HG03521 (cell line): ENCODE results near the gene DRD1.

Experiments used
- ATAC-seq: cut with Tn5 transposase; IDR thresholded peaks from one replicate; pipeline ENCODE4 v1.9.1; 2021; ENCODE audit warnings: mild to moderate bottlenecking, moderate library complexity; ENCODE audit not compliant: unreplicated experiment

The DRD1 gene

DNA sequence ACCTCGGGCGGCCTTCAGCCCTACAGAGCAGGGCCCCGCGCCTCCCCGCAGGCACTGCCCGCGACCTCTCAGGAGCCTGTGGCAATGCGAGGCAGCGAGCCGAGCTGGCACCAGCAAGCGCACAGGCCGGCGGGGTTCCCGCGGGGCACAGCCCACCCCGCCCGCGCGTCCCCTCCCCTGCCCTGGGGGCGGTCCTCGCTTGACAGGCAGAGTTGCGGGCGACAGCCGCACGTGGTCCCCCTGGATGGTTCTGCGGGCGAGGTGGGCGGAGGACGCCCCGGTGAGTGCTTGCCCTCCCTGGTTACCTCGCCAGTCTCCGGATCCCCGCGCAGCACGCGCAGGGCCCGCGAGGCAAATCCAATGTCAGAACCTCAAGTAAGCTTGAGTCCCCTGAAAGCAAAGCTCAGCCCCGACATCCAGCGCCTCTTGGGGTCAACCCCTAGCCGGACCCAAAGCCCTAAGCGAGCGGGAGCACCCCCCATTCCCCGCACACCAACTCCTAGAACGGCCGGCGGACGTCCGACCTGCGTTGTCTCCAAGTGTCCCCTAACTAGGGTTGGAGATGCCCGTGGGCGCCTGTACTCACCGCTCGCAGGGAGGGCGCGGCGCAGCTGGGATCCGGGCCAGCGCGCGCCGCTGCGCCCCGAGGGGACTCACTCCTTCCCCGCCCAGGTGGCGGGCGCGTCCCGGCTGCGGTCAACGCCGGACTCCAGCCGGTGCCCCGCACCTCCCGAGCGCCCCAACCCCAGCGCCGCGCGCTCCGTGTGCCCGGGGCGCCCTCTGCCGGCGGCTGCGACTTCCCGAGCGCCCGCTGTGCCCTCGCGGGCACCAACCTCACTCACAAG, at the start of gene DRD1:
Gene DRD1 (minus strand): TSS at position 123 of the 845 bp plus-strand sequence. CDS start 1,083 bp downstream, outside the sequence.
- ATAC-seq: peak; percentile 56

GRCh38 chr5:175493726-175494125, 49.7 kb upstream of the DRD1 start:
- ATAC-seq: no peak

DNA sequence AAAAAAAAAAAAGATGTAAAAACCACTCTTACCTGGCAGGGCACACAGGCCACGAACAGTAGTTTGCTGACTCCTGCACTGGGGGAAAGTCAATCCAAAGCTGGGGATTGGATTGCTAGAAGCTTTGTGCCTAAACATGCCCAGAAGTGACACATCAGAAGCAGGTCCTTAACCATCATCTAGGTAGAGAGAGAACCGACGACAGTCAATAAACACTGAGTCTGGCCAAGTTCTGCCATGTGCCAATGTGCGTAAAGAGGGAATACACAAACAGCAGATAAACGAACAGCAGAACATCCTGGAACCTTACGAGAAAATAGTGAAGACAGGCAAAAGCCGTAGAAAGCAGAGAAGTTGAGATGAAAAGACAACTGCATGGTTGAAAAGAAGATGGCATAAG, 49.3 kb upstream of the DRD1 start:
- ATAC-seq: no peak

- no peak for ATAC-seq
These were observed 47.2 kb upstream of the DRD1 start for GRCh38 chr5:175491223-175491622.

GRCh38 chr5:175489693-175490443, 45.9 kb upstream of the DRD1 start:
- ATAC-seq: no peak

GRCh38 chr5:175487514-175488222, 43.7 kb upstream of the DRD1 start:
- no peak for ATAC-seq

GRCh38 chr5:175485631-175486030, 41.6 kb upstream of the DRD1 start:
- ATAC-seq: no peak

- no peak for ATAC-seq
These were observed 40.8 kb upstream of the DRD1 start for GRCh38 chr5:175484829-175485228.

- no peak for ATAC-seq
These were observed 40.3 kb upstream of the DRD1 start for GRCh38 chr5:175484322-175484721.

GRCh38 chr5:175483337-175483736, 39.4 kb upstream of the DRD1 start:
- ATAC-seq: no peak

DNA sequence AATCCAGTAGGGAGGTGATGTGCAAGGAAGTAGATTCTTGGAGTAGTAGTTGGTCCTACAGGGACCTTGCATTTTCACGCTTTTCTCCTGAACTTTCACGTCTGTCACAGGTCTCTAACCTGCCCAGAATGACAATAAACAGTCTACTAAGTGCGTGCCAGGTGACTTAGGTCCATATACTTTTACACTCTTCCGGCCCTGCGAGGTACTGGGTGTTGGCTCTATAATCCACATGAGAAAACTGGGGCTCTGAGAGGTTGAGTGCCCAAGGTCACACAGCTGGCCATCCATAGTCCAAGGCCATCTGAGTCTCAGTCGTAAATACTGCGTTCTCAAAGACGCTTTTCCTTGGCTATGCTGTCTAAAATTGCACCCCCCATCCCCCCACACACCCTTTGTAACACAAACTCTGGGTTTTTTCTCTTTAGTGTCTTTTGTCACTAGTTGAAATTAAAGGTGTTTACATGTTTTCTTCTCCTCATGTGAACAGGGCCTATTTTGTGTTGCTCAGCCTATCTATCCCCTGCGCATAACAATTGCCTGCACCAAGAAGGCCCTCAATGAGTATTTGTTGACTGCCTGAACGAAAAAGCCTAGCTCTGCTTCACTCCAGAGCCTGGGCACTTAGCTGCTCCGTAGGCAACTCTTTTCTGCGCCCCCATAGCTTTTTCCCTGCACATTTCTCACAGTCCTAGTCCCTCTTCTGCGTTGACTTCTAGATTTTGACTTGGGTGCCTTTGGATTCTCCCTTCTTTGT, 35.3 kb upstream of the DRD1 start:
- ATAC-seq: peak; percentile 7

- ATAC-seq: peak; percentile 91
These were observed 34.6 kb upstream of the DRD1 start, which contains the start of gene SFXN1 for GRCh38 chr5:175478384-175479124. Gene SFXN1, plus strand, starts transcription at chr5:175478560. Its CDS starts 13,544 bp downstream, at chr5:175492104.

GRCh38 chr5:175478008-175478383, 34.0 kb upstream of the DRD1 start:
- no peak for ATAC-seq

- no peak for ATAC-seq
These were observed 33.5 kb upstream of the DRD1 start for GRCh38 chr5:175477440-175477839.

DNA sequence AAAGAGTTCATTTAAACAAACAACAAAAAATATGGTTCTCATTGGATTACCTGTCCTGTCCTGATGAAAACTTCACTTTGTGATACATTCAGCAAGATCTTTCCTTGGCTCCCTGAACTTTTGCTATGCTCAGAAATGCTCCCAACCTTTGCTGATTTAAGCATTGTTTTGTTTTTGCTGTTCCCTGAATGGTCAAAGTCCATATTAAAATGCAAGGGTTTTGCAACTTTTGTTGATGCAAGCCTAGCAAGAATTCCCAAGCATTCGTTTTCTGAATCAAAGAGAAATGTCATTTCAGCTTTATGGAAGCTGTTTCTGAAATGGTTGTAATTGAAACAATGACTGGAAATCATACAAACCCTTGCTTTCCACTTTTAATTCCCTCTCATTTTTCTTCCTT, 31.3 kb upstream of the DRD1 start:
- no peak for ATAC-seq

- ATAC-seq: no peak
These were observed 28.4 kb upstream of the DRD1 start for GRCh38 chr5:175472378-175472777.

- ATAC-seq: no peak
These were observed 27.6 kb upstream of the DRD1 start for GRCh38 chr5:175471628-175472027.

- no peak for ATAC-seq
These were observed 27.2 kb upstream of the DRD1 start for GRCh38 chr5:175471196-175471595.

DNA sequence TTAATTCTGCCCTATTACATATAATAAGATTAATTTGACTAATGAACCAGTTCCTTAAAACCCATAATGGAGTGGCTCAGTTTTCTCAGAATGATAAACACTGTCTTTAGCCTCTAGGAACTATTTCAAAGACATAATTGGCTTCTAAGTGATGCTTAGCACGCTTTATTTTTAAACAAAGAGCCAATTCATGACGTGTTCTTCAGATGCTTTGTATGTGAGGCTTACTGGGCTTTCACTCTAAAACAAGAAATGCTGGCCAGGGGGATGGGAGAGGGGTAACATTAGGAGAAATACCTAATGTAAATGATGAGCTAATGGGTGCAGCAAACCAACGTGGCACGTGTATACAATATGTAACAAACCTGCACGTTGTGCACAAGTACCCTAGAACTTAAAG, 26.8 kb upstream of the DRD1 start:
- ATAC-seq: no peak

- ATAC-seq: no peak
These were observed 25.9 kb upstream of the DRD1 start for GRCh38 chr5:175469916-175470315.
